HG02588 (cell line): ENCODE data around the gene PPP1R12B.
"Not testable (repeated sequence)": the region's sequence is repeated elsewhere in the genome, so short reads cannot be mapped to it uniquely, and the experiment has no call there.

Experiments
- ATAC-seq: cut with Tn5 transposase; IDR thresholded peaks from one replicate; pipeline ENCODE4 v1.9.1; 2021; ENCODE audit warnings: mild to moderate bottlenecking, moderate library complexity; ENCODE audit not compliant: unreplicated experiment

PPP1R12B gene

GRCh38 chr1:202438393-202439174, 90.1 kb downstream of the PPP1R12B start:
- ATAC-seq, result no peak

GRCh38 chr1:202439308-202439707, 90.8 kb downstream of the PPP1R12B start:
- ATAC-seq, result no peak

GRCh38 chr1:202448140-202448539, 99.6 kb downstream of the PPP1R12B start:
- ATAC-seq, result not testable (repeated sequence)

DNA sequence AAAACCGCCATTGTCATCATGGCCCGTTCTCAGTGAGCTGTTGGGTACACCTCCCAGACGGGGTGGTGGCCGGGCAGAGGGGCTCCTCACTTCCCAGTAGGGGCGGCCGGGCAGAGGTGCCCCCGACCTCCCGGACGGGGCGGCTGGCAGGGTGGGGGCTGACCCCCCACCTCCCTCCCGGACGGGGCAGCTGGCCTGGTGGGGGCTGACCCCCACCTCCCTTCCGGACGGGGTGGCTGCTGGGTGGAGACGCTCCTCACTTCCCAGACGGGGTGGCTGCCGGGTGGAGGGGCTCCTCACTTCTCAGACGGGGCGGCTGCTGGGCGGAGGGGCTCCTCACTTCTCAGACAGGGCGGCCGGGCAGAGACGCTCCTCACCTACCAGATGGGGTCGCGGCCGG, 103.1 kb downstream of the PPP1R12B start:
- ATAC-seq, result not testable (repeated sequence)

- no peak for ATAC-seq
Observed at GRCh38 chr1:202452508-202452907, 104.0 kb downstream of the PPP1R12B start.

GRCh38 chr1:202456372-202457169, 108.1 kb downstream of the PPP1R12B start:
- ATAC-seq, result not testable (repeated sequence)

GRCh38 chr1:202458651-202459050, 110.2 kb downstream of the PPP1R12B start:
- not testable (repeated sequence) for ATAC-seq

DNA sequence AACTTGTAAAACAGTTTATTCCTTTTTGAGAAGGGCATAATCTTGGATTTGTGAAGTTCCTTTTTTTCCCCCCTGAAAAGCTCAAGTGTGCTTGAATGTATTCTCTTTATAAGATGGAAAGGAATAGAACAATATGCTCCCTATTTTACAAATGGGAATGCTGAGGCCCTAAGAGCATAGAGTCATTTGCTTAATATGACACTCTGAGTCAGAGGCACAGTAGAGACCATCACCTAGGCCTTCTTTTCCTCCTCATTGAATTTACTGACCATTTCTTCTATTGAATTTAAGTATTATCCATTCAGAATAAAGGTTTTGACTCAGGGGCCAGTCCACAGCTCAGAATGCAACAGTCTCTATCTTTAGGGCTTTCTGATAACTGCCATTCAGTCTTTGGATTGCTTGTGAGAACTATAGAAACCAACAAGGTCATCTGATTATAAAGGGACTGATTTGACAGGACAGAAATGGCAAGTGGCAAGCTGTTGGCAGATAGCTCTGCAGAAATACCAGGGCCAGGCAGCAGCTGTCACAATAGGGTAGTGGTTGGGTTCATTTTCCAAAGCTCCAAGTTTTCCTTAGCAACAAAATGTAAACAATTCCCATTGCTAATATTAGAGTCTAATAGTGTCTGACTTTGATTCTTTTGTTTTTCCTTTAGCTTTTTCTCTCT, 111.1 kb downstream of the PPP1R12B start:
- ATAC-seq, result not testable (repeated sequence)

- not testable (repeated sequence) for ATAC-seq
Observed at GRCh38 chr1:202460143-202460495, 111.6 kb downstream of the PPP1R12B start.

GRCh38 chr1:202462342-202463076, 114.0 kb downstream of the PPP1R12B start:
- no peak for ATAC-seq

GRCh38 chr1:202464153-202464742, 115.7 kb downstream of the PPP1R12B start:
- ATAC-seq, result not testable (repeated sequence)

DNA sequence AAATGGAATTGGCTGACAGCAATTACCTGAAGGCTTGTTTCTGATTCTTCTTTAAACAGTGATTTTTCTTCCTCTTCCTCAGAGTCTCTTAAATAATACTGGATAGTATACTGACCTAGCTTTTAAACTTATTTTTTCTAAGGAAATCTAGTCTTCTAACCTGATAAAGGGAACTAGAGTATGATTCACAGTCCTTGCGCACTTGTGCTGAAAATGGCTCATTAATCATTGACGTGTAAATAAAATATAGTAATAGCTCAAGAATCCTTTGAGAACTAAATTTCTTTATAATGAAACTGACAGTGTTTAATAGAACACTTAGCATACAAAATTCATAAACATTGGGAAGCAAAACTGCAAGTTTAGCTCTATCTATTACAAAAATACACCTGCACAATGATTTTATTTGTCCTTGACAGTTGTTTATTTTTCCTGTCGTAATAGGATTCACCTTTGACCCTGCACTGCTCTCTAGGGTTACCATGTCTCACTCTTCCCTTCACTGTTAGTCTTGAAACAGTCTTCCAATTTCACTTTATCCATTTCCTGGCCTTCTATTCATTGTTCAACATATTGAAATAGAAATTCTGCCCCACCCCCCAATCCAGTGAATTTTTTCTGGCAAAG, 117.3 kb downstream of the PPP1R12B start:
- ATAC-seq, result not testable (repeated sequence)

DNA sequence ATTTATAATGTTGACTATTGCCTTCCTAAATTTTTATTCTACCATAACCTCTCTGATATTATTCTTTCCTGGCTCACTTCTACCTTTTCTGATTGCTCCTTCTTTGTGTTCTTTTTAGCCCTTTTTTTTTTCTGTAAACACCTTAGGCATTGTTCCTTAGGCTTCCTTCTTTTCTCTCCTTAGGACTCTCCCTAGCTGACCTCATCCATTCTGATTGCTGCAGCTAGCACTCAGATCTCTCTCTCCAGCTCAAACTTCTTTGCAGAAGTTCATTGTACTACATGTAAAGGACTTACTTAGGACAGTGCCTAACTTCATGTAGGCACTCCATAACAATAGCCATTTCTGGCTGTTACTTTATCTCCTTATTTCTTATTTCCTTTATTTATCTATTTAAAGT, 117.8 kb downstream of the PPP1R12B start:
- not testable (repeated sequence) for ATAC-seq

DNA sequence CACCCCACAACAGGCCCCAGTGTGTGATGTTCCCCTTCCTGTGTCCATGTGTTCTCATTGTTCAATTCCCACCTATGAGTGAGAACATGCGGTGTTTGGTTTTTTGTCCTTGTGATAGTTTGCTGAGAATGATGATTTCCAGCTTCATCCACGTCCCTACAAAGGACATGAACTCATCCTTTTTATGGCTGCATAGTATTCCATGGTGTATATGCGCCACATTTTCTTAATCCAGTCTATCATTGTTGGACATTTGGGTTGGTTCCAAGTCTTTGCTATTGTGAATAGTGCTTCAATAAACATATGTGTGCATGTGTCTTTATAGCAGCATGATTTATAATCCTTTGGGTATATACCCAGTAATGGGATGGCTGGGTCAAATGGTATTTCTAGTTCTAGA, 118.9 kb downstream of the PPP1R12B start:
- not testable (repeated sequence) for ATAC-seq

DNA sequence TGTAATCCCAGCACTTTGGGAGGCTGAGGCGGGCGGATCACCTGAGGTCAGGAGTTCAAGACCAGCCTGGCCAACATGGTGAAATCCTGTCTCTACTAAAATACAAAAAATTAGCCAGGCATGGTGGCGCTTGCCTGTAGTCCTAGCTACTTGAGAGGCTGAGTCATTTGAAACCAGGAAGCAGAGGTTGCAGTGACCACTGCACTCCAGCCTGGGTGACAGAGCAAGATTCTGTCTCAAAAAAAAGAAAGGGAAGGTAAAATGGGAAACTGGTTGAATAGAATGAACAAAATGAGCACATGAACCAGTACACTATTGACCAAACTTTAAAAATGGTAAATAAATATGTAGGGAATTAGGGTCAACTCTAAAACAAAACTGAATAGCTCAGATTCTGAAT, 120.2 kb downstream of the PPP1R12B start:
- not testable (repeated sequence) for ATAC-seq

- ATAC-seq, result not testable (repeated sequence)
Observed at GRCh38 chr1:202469123-202469522, 120.6 kb downstream of the PPP1R12B start.

GRCh38 chr1:202471246-202471645, 122.7 kb downstream of the PPP1R12B start:
- ATAC-seq, result no peak

DNA sequence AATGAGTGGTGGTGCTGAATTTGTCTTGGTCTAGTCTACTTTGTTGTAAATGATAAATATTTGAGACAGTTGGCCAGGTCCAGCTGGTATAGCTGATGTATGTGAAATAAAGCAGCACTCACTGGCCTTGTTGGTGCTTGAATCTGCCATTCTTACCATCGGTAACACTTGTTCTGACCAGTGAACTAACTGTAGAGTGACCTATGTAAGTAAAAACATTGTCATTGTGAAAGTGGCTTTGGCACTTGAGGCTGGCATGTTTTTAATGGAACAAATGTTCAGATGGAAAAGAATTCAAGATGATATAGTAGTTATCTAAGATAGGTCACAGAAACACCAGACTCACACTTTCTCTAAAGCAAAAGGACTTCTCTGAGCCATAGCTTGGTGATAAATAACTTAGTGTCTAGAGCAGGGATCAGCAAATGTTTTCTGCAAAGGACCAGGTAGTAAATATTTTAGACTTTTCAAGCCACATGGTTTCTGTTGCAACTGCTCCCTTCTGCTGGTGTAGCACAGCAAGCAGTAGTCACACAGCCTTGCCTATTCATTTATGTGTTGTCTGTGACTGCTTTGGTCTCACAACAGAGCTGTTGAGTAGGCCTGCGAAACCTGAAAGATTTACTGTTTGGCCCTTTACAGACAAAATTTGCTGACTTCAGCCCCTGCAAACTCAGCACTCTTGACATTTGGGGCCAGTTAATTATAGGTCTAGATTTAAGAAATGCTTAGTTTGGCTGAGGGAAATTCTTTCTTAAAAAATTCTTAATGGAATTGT, 124.0 kb downstream of the PPP1R12B start:
- ATAC-seq, result not testable (repeated sequence)
